Loucy (cell line): ENCODE data around the gene DRD3.

Experiments
- CTCF ChIP-seq: fragments of 200-600 bp; sonication (generic); conservative IDR thresholded peaks from 2 replicates; pipeline ENCODE4 v1.5.1; 2014; ENCODE audit warnings: mild to moderate bottlenecking, antibody characterized with exemption, low read length
- EZH2phosphoT487 ChIP-seq: fragments of 200-600 bp; IDR thresholded peaks from 2 replicates; pipeline ENCODE4 v1.6.1; 2018; ENCODE audit warnings: antibody characterized with exemption, mild to moderate bottlenecking, moderate library complexity, borderline replicate concordance

- TF ChIP-seq CTCF = no peak
- no peak for TF ChIP-seq EZH2phosphoT487
Measured at GRCh38 chr3:114089675-114090074, 89.2 kb downstream of the DRD3 start.
